ENCODE results near the gene PSMC4.

GRCh38 chr19:39937787-39938186 is 33.2 kb upstream of the PSMC4 start:
- TF ChIP-seq EZH2 (IDR thresholded peaks at IDR 0.05; ENCODE audit: insufficient read depth, poor library complexity, severe bottlenecking) (no peak), EZH2phosphoT487 (IDR thresholded peaks at IDR 0.05; ENCODE audit: insufficient read depth, low read depth) (no peak)

Measured in GM23248 (cell line).